GM23338 (cell line): ENCODE data around the gene C22orf23.

Source experiments
- CREB1 ChIP-seq: fragments of 250-450 bp; sonication (Bioruptor Pico); IDR thresholded peaks from 2 replicates; pipeline ENCODE4 v1.5.0; 2020; ENCODE audit warnings: low read depth, mild to moderate bottlenecking, moderate library complexity
- EZH2 ChIP-seq: fragments of 200-600 bp; sonication (generic); IDR thresholded peaks from one replicate; pipeline ENCODE4 v1.8.0; 2017; ENCODE audit warnings: antibody characterized with exemption, mild to moderate bottlenecking, low read depth; ENCODE audit not compliant: unreplicated experiment
- EZH2phosphoT487 ChIP-seq: fragments of 200-600 bp; sonication (generic); IDR thresholded peaks from one replicate; pipeline ENCODE4 v1.8.1; 2018; ENCODE audit warnings: antibody characterized with exemption; ENCODE audit not compliant: unreplicated experiment
- JUNB ChIP-seq: IDR thresholded peaks from one replicate; pipeline ENCODE4 v1.6.1; 2016; ENCODE audit warnings: antibody characterized with exemption; ENCODE audit not compliant: unreplicated experiment
- NANOG ChIP-seq: IDR thresholded peaks from 2 replicates; pipeline ENCODE4 v1.6.1; 2016; ENCODE audit warnings: antibody characterized with exemption, borderline replicate concordance
- POLR2AphosphoS5 ChIP-seq: IDR thresholded peaks from 2 replicates; pipeline ENCODE4 v1.6.1; 2016; ENCODE audit warnings: antibody characterized with exemption, low read depth
- TF ChIP-seq, protein P1 (sequence below), 2 experiments: fragments of 200-600 bp in 1 of 2; sonication (generic) in 1 of 2; conservative IDR thresholded peaks; 2 replicates each; pipeline versions ENCODE4 v1.5.1 to v1.6.1; 2016 to 2017; ENCODE audit warnings: antibody characterized with exemption in 2 of 2, low read depth in 2 of 2, mild to moderate bottlenecking in 2 of 2, moderate library complexity in 1 of 2
- TF ChIP-seq, protein P2 (sequence below): IDR thresholded peaks from one replicate; pipeline ENCODE4 v1.6.1; 2018; ENCODE audit warnings: antibody characterized with exemption; ENCODE audit not compliant: unreplicated experiment
- TF ChIP-seq, protein P3 (sequence below): IDR thresholded peaks from 2 replicates; pipeline ENCODE4 v1.6.1; 2016; ENCODE audit warnings: antibody characterized with exemption
- TF ChIP-seq, protein P4 (sequence below): fragments of 250-450 bp; sonication (Bioruptor Pico); IDR thresholded peaks from 2 replicates; pipeline ENCODE4 v1.5.0; 2020; ENCODE audit warnings: mild to moderate bottlenecking, moderate library complexity

DNA sequence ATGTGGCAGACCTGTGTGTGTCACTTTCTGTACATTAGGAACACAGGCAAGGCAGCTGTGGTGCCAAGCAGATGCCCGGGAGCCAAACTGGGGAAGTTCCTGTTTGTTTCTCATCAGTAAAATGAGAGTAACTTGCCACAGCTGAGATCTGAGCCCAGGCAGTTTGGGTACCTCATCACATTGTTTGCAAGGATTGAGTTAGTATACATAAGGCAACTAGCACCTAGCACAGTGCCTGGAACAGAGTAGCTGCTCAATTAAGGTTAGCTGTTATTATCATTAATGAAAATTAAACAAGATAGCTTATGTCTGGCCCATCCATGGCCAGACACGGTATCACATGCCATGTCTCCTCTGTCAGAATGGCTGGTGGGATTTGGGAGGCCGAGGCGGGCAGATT, 23.1 kb upstream of the C22orf23 start:
- TF ChIP-seq, protein P1, sequence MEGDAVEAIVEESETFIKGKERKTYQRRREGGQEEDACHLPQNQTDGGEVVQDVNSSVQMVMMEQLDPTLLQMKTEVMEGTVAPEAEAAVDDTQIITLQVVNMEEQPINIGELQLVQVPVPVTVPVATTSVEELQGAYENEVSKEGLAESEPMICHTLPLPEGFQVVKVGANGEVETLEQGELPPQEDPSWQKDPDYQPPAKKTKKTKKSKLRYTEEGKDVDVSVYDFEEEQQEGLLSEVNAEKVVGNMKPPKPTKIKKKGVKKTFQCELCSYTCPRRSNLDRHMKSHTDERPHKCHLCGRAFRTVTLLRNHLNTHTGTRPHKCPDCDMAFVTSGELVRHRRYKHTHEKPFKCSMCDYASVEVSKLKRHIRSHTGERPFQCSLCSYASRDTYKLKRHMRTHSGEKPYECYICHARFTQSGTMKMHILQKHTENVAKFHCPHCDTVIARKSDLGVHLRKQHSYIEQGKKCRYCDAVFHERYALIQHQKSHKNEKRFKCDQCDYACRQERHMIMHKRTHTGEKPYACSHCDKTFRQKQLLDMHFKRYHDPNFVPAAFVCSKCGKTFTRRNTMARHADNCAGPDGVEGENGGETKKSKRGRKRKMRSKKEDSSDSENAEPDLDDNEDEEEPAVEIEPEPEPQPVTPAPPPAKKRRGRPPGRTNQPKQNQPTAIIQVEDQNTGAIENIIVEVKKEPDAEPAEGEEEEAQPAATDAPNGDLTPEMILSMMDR (conservative IDR thresholded peaks at IDR 0.05; ENCODE audit: low read depth in 2 of 2): no peak
- no peak for TF ChIP-seq POLR2AphosphoS5
- no peak for TF ChIP-seq EZH2
- TF ChIP-seq NANOG: no peak
- no peak for TF ChIP-seq EZH2phosphoT487
- TF ChIP-seq, protein P2, sequence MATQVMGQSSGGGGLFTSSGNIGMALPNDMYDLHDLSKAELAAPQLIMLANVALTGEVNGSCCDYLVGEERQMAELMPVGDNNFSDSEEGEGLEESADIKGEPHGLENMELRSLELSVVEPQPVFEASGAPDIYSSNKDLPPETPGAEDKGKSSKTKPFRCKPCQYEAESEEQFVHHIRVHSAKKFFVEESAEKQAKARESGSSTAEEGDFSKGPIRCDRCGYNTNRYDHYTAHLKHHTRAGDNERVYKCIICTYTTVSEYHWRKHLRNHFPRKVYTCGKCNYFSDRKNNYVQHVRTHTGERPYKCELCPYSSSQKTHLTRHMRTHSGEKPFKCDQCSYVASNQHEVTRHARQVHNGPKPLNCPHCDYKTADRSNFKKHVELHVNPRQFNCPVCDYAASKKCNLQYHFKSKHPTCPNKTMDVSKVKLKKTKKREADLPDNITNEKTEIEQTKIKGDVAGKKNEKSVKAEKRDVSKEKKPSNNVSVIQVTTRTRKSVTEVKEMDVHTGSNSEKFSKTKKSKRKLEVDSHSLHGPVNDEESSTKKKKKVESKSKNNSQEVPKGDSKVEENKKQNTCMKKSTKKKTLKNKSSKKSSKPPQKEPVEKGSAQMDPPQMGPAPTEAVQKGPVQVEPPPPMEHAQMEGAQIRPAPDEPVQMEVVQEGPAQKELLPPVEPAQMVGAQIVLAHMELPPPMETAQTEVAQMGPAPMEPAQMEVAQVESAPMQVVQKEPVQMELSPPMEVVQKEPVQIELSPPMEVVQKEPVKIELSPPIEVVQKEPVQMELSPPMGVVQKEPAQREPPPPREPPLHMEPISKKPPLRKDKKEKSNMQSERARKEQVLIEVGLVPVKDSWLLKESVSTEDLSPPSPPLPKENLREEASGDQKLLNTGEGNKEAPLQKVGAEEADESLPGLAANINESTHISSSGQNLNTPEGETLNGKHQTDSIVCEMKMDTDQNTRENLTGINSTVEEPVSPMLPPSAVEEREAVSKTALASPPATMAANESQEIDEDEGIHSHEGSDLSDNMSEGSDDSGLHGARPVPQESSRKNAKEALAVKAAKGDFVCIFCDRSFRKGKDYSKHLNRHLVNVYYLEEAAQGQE: no peak
- TF ChIP-seq, protein P3, sequence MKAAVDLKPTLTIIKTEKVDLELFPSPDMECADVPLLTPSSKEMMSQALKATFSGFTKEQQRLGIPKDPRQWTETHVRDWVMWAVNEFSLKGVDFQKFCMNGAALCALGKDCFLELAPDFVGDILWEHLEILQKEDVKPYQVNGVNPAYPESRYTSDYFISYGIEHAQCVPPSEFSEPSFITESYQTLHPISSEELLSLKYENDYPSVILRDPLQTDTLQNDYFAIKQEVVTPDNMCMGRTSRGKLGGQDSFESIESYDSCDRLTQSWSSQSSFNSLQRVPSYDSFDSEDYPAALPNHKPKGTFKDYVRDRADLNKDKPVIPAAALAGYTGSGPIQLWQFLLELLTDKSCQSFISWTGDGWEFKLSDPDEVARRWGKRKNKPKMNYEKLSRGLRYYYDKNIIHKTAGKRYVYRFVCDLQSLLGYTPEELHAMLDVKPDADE: no peak
- TF ChIP-seq JUNB: no peak
- TF ChIP-seq CREB1 (CRISPR knock-in tag): no peak
- TF ChIP-seq, protein P4, sequence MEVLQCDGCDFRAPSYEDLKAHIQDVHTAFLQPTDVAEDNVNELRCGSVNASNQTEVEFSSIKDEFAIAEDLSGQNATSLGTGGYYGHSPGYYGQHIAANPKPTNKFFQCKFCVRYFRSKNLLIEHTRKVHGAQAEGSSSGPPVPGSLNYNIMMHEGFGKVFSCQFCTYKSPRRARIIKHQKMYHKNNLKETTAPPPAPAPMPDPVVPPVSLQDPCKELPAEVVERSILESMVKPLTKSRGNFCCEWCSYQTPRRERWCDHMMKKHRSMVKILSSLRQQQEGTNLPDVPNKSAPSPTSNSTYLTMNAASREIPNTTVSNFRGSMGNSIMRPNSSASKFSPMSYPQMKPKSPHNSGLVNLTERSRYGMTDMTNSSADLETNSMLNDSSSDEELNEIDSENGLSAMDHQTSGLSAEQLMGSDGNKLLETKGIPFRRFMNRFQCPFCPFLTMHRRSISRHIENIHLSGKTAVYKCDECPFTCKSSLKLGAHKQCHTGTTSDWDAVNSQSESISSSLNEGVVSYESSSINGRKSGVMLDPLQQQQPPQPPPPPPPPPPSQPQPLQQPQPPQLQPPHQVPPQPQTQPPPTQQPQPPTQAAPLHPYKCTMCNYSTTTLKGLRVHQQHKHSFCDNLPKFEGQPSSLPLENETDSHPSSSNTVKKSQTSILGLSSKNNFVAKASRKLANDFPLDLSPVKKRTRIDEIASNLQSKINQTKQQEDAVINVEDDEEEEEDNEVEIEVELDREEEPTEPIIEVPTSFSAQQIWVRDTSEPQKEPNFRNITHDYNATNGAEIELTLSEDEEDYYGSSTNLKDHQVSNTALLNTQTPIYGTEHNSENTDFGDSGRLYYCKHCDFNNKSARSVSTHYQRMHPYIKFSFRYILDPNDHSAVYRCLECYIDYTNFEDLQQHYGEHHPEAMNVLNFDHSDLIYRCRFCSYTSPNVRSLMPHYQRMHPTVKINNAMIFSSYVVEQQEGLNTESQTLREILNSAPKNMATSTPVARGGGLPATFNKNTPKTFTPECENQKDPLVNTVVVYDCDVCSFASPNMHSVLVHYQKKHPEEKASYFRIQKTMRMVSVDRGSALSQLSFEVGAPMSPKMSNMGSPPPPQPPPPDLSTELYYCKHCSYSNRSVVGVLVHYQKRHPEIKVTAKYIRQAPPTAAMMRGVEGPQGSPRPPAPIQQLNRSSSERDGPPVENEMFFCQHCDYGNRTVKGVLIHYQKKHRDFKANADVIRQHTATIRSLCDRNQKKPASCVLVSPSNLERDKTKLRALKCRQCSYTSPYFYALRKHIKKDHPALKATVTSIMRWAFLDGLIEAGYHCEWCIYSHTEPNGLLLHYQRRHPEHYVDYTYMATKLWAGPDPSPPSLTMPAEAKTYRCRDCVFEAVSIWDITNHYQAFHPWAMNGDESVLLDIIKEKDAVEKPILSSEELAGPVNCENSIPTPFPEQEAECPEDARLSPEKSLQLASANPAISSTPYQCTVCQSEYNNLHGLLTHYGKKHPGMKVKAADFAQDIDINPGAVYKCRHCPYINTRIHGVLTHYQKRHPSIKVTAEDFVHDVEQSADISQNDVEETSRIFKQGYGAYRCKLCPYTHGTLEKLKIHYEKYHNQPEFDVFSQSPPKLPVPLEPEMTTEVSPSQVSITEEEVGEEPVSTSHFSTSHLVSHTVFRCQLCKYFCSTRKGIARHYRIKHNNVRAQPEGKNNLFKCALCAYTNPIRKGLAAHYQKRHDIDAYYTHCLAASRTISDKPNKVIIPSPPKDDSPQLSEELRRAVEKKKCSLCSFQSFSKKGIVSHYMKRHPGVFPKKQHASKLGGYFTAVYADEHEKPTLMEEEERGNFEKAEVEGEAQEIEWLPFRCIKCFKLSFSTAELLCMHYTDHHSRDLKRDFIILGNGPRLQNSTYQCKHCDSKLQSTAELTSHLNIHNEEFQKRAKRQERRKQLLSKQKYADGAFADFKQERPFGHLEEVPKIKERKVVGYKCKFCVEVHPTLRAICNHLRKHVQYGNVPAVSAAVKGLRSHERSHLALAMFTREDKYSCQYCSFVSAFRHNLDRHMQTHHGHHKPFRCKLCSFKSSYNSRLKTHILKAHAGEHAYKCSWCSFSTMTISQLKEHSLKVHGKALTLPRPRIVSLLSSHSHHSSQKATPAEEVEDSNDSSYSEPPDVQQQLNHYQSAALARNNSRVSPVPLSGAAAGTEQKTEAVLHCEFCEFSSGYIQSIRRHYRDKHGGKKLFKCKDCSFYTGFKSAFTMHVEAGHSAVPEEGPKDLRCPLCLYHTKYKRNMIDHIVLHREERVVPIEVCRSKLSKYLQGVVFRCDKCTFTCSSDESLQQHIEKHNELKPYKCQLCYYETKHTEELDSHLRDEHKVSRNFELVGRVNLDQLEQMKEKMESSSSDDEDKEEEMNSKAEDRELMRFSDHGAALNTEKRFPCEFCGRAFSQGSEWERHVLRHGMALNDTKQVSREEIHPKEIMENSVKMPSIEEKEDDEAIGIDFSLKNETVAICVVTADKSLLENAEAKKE (CRISPR knock-in tag): no peak
